SK-N-SH treated with all-trans-retinoic acid at 6 μM for 48 hours (cell line): ENCODE results near the gene DOCK4.

Experiments
- ATAC-seq: fragments of 200-7000 bp; cut with Tn5 transposase; 3 replicates; pipeline ENCODE4 v1.9.1; 2020; ENCODE audit warnings: mild to moderate bottlenecking, moderate library complexity
- ARNTL ChIP-seq: fragments of 450-650 bp; formaldehyde crosslinking; IDR thresholded peaks from 2 replicates; pipeline ENCODE4 v1.5.0; 2020; ENCODE audit warnings: low read depth, mild to moderate bottlenecking, moderate library complexity, borderline replicate concordance
- CSDC2 ChIP-seq: fragments of 250-450 bp; sonication (Bioruptor Pico); IDR thresholded peaks from 2 replicates; pipeline ENCODE4 v1.5.0; 2020; ENCODE audit warnings: mild to moderate bottlenecking, moderate library complexity
- GLIS3 ChIP-seq: fragments of 250-450 bp; sonication (Bioruptor Pico); IDR thresholded peaks from 2 replicates; pipeline ENCODE4 v1.5.0; 2020; ENCODE audit warnings: mild to moderate bottlenecking, moderate library complexity
- ISL1 ChIP-seq: fragments of 250-450 bp; sonication (Bioruptor Pico); IDR thresholded peaks from 2 replicates; pipeline ENCODE4 v2.1.2; 2022; ENCODE audit warnings: mild to moderate bottlenecking, moderate library complexity
- OSR1 ChIP-seq: fragments of 250-450 bp; sonication (Bioruptor Pico); IDR thresholded peaks from 2 replicates; pipeline ENCODE4 v1.8.0; 2022; ENCODE audit warnings: moderate library complexity, mild to moderate bottlenecking, inconsistent platforms
- PPARA ChIP-seq: fragments of 250-450 bp; sonication (Bioruptor Pico); IDR thresholded peaks from 2 replicates; pipeline ENCODE4 v1.5.0; 2020; ENCODE audit warnings: mild to moderate bottlenecking, borderline replicate concordance
- RARB ChIP-seq: fragments of 250-450 bp; sonication (Bioruptor Pico); IDR thresholded peaks from 2 replicates; pipeline ENCODE4 v1.8.0; 2021; ENCODE audit warnings: mild to moderate bottlenecking, moderate library complexity
- SNAI2 ChIP-seq: fragments of 250-450 bp; sonication (Bioruptor Pico); IDR thresholded peaks from 2 replicates; pipeline ENCODE4 v1.5.0; 2020; ENCODE audit warnings: mild to moderate bottlenecking, moderate library complexity
- TOX ChIP-seq: fragments of 250-450 bp; sonication (Bioruptor Pico); IDR thresholded peaks from 2 replicates; pipeline ENCODE4 v1.8.0; 2021; ENCODE audit warnings: mild to moderate bottlenecking, moderate library complexity, borderline replicate concordance
- ZC3H10 ChIP-seq: fragments of 250-450 bp; sonication (Bioruptor Pico); IDR thresholded peaks from 2 replicates; pipeline ENCODE4 v1.5.1; 2021; ENCODE audit warnings: mild to moderate bottlenecking, moderate library complexity
- ZFP3 ChIP-seq: fragments of 250-450 bp; sonication (Bioruptor Pico); IDR thresholded peaks from 2 replicates; pipeline ENCODE4 v1.5.0; 2020; ENCODE audit warnings: mild to moderate bottlenecking, moderate library complexity
- ZFP30 ChIP-seq: fragments of 450-650 bp; formaldehyde crosslinking; IDR thresholded peaks from 2 replicates; pipeline ENCODE4 v1.5.0; 2022; ENCODE audit warnings: mild to moderate bottlenecking, moderate library complexity
- ZNF565 ChIP-seq: fragments of 450-650 bp; formaldehyde crosslinking; conservative IDR thresholded peaks from 2 replicates; pipeline ENCODE4 v1.5.0; 2020; ENCODE audit warnings: low read depth, mild to moderate bottlenecking, moderate library complexity
- ZNF70 ChIP-seq: fragments of 450-650 bp; formaldehyde crosslinking; IDR thresholded peaks from 2 replicates; pipeline ENCODE4 v1.5.0; 2020; ENCODE audit warnings: mild to moderate bottlenecking, moderate library complexity
- ZNF8 ChIP-seq: fragments of 450-650 bp; formaldehyde crosslinking; IDR thresholded peaks from 2 replicates; pipeline ENCODE4 v1.5.0; 2020; ENCODE audit warnings: mild to moderate bottlenecking, moderate library complexity
- TF ChIP-seq, protein P1 (sequence below): fragments of 250-450 bp; sonication (Bioruptor Pico); IDR thresholded peaks from 2 replicates; pipeline ENCODE4 v1.5.0; 2020; ENCODE audit warnings: mild to moderate bottlenecking, moderate library complexity
- TF ChIP-seq, protein P2 (sequence below): fragments of 250-450 bp; sonication (Bioruptor Pico); IDR thresholded peaks from 2 replicates; pipeline ENCODE4 v1.8.0; 2020; ENCODE audit warnings: mild to moderate bottlenecking, moderate library complexity, borderline replicate concordance
- TF ChIP-seq, protein P3 (sequence below): fragments of 250-450 bp; sonication (Bioruptor Pico); IDR thresholded peaks from 2 replicates; pipeline ENCODE4 v1.8.0; 2021; ENCODE audit warnings: low read depth, mild to moderate bottlenecking, moderate library complexity, borderline replicate concordance
- TF ChIP-seq, protein P4 (sequence below): fragments of 250-450 bp; sonication (Bioruptor Pico); IDR thresholded peaks from 2 replicates; pipeline ENCODE4 v1.5.1; 2021; ENCODE audit warnings: mild to moderate bottlenecking, moderate library complexity

DOCK4 gene

GRCh38 chr7:112113913-112114575 lies 92.2 kb downstream of the DOCK4 start:
- no peak for ATAC-seq
- TF ChIP-seq, protein P1, sequence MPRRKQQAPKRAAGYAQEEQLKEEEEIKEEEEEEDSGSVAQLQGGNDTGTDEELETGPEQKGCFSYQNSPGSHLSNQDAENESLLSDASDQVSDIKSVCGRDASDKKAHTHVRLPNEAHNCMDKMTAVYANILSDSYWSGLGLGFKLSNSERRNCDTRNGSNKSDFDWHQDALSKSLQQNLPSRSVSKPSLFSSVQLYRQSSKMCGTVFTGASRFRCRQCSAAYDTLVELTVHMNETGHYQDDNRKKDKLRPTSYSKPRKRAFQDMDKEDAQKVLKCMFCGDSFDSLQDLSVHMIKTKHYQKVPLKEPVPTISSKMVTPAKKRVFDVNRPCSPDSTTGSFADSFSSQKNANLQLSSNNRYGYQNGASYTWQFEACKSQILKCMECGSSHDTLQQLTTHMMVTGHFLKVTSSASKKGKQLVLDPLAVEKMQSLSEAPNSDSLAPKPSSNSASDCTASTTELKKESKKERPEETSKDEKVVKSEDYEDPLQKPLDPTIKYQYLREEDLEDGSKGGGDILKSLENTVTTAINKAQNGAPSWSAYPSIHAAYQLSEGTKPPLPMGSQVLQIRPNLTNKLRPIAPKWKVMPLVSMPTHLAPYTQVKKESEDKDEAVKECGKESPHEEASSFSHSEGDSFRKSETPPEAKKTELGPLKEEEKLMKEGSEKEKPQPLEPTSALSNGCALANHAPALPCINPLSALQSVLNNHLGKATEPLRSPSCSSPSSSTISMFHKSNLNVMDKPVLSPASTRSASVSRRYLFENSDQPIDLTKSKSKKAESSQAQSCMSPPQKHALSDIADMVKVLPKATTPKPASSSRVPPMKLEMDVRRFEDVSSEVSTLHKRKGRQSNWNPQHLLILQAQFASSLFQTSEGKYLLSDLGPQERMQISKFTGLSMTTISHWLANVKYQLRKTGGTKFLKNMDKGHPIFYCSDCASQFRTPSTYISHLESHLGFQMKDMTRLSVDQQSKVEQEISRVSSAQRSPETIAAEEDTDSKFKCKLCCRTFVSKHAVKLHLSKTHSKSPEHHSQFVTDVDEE (CRISPR knock-in tag): no peak
- TF ChIP-seq ZFP3: no peak
- no peak for TF ChIP-seq ISL1 (CRISPR knock-in tag)
- TF ChIP-seq, all 23 proteins: peak for 0

GRCh38 chr7:112112822-112113255 lies 93.4 kb downstream of the DOCK4 start:
- no peak for TF ChIP-seq SNAI2 (CRISPR knock-in tag)
- no peak for TF ChIP-seq ZFP3
- TF ChIP-seq ARNTL: no peak
- TF ChIP-seq, protein P2, sequence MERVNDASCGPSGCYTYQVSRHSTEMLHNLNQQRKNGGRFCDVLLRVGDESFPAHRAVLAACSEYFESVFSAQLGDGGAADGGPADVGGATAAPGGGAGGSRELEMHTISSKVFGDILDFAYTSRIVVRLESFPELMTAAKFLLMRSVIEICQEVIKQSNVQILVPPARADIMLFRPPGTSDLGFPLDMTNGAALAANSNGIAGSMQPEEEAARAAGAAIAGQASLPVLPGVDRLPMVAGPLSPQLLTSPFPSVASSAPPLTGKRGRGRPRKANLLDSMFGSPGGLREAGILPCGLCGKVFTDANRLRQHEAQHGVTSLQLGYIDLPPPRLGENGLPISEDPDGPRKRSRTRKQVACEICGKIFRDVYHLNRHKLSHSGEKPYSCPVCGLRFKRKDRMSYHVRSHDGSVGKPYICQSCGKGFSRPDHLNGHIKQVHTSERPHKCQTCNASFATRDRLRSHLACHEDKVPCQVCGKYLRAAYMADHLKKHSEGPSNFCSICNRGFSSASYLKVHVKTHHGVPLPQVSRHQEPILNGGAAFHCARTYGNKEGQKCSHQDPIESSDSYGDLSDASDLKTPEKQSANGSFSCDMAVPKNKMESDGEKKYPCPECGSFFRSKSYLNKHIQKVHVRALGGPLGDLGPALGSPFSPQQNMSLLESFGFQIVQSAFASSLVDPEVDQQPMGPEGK (CRISPR knock-in tag): no peak
- no peak for TF ChIP-seq TOX (CRISPR knock-in tag)
- TF ChIP-seq RARB (CRISPR knock-in tag): no peak
- no peak for ATAC-seq

- ATAC-seq: no peak
- TF ChIP-seq ZC3H10 (CRISPR knock-in tag): no peak
- no peak for TF ChIP-seq ISL1 (CRISPR knock-in tag)
- no peak for TF ChIP-seq RARB (CRISPR knock-in tag)
- TF ChIP-seq ZFP30 (CRISPR knock-in tag): no peak
- TF ChIP-seq ZNF70 (CRISPR knock-in tag): no peak
- TF ChIP-seq OSR1 (CRISPR knock-in tag): no peak
- TF ChIP-seq, protein P3, sequence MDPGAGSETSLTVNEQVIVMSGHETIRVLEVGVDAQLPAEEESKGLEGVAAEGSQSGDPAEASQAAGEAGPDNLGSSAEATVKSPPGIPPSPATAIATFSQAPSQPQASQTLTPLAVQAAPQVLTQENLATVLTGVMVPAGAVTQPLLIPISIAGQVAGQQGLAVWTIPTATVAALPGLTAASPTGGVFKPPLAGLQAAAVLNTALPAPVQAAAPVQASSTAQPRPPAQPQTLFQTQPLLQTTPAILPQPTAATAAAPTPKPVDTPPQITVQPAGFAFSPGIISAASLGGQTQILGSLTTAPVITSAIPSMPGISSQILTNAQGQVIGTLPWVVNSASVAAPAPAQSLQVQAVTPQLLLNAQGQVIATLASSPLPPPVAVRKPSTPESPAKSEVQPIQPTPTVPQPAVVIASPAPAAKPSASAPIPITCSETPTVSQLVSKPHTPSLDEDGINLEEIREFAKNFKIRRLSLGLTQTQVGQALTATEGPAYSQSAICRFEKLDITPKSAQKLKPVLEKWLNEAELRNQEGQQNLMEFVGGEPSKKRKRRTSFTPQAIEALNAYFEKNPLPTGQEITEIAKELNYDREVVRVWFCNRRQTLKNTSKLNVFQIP: no peak
- no peak for TF ChIP-seq ARNTL
- no peak for TF ChIP-seq CSDC2 (CRISPR knock-in tag)
- TF ChIP-seq ZNF565 (CRISPR knock-in tag): no peak
- no peak for TF ChIP-seq SNAI2 (CRISPR knock-in tag)
- TF ChIP-seq ZNF8 (CRISPR knock-in tag): no peak
- TF ChIP-seq PPARA (CRISPR knock-in tag): no peak
Measured at GRCh38 chr7:112110651-112111050, 95.5 kb downstream of the DOCK4 start.

DNA sequence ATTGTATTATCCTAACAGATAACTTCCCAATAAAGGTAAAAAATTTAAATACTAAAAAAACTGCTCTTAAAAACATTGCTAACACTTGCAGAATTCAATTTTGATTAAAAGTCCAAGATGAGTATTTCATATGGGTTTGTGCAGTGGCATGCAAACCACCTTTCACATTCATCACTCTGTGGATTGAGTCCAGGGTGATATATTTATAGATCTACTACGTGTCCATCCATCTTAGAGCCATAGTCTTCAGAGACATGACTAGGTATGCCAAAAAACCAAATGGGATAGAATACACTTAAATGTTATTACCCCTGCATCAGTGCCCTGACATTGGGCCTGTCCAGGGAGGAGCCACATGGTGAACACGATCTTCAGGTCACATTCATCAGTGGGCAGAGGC lies 96.0 kb downstream of the DOCK4 start:
- no peak for ATAC-seq
- TF ChIP-seq SNAI2 (CRISPR knock-in tag) (no peak), GLIS3 (CRISPR knock-in tag) (no peak)
- TF ChIP-seq, protein P4, sequence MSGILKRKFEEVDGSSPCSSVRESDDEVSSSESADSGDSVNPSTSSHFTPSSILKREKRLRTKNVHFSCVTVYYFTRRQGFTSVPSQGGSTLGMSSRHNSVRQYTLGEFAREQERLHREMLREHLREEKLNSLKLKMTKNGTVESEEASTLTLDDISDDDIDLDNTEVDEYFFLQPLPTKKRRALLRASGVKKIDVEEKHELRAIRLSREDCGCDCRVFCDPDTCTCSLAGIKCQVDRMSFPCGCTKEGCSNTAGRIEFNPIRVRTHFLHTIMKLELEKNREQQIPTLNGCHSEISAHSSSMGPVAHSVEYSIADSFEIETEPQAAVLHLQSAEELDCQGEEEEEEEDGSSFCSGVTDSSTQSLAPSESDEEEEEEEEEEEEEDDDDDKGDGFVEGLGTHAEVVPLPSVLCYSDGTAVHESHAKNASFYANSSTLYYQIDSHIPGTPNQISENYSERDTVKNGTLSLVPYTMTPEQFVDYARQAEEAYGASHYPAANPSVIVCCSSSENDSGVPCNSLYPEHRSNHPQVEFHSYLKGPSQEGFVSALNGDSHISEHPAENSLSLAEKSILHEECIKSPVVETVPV (CRISPR knock-in tag): no peak
- TF ChIP-seq, protein P3: no peak
